GM12891 (cell line): ENCODE measurements around the gene PTPRO.

Experiments
- PAX5 ChIP-seq: IDR thresholded peaks from 2 replicates; pipeline ENCODE4 v1.6.1; 2011; ENCODE audit warnings: low read length, moderate library complexity, mild to moderate bottlenecking; ENCODE audit not compliant: insufficient read depth, severe bottlenecking
- POLR2A ChIP-seq: IDR thresholded peaks from 2 replicates; pipeline ENCODE4 v1.6.1; 2011; ENCODE audit warnings: low read depth, low read length, control low read depth
- POLR2AphosphoS5 ChIP-seq: IDR thresholded peaks from 2 replicates; pipeline ENCODE4 v1.6.1; 2011; ENCODE audit warnings: low read depth, low read length, control low read depth
- POU2F2 ChIP-seq: IDR thresholded peaks from 2 replicates; pipeline ENCODE4 v1.6.1; 2011; ENCODE audit warnings: low read depth, mild to moderate bottlenecking, control low read depth, low read length, moderate library complexity

DNA sequence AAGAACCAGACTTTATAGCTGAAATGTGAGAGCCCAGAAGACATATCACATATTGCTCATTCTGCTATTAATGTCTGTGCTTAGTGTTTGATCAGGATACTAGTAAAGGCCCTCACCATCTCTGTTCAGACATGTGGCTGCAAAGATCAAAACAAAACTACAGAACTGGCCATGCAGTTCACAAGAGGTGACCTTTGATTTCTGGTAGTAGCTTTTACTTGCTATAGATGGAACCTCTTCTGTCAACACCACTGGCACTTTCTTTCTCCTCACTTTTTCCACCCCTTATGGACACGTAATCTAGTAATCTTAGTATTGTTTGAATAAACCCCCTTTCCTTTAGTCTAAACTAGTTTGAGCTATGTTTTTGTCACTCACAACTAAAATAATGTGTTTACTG is 252.0 kb downstream of the PTPRO start:
- no peak for TF ChIP-seq PAX5
- no peak for TF ChIP-seq POLR2A
- TF ChIP-seq POU2F2: no peak
- TF ChIP-seq POLR2AphosphoS5: no peak
